Caki2 (cell line): ENCODE measurements around the gene POMT2. TPM values are rescaled to one million over a fixed set of nuclear protein-coding genes. Genes with fewer than 3 reads are reported as not detected.

Source experiments
- DNase-seq: peaks from one replicate; pipeline ENCODE4 v3.0.0-alpha.2; 2015; ENCODE audit warnings: low read depth
- in situ Hi-C: cut with HindIII; loops from 2 replicates; pipeline ENCODE4 v1.10.0; 2016; ENCODE audit warnings: low sequenced_read_pairs, low pct_unique_long_range_greater_than_20kb, mixed read lengths
- total RNA-seq: library from RNA; depleted of rRNA; stranded (reverse); fragments of >200 nt; shearing (Covaris generic); gene quantifications from 2 replicates; pipeline ENCODE4 v1.2.3, GENCODE V29; 2014; ENCODE audit warnings: low replicate concordance

Gene POMT2
- total RNA-seq, 1 experiment from 2014 or later, result 27.4 TPM

GRCh38 chr14:77258566-77258965 lies 62.1 kb downstream of the POMT2 start:
- DNase-seq, result no peak

GRCh38 chr14:77257700-77258099 lies 63.0 kb downstream of the POMT2 start:
- no peak for DNase-seq
- in situ Hi-C loops, result no loop called here

More at GRCh38 chr14:77258566-77258965, 62.1 kb downstream of the POMT2 start:
- in situ Hi-C loops, result no loop called here

- in situ Hi-C loops, result no loop called here
- no peak for DNase-seq
Measured at GRCh38 chr14:77256694-77257093, 64.0 kb downstream of the POMT2 start.

GRCh38 chr14:77253333-77254190 lies 67.1 kb downstream of the POMT2 start:
- in situ Hi-C loops, result no loop called here
- no peak for DNase-seq

GRCh38 chr14:77251870-77252269 lies 68.8 kb downstream of the POMT2 start:
- no peak for DNase-seq
- in situ Hi-C loops, result no loop called here

- DNase-seq, result no peak
- in situ Hi-C loops, result no loop called here
Measured at GRCh38 chr14:77250927-77251326, 69.8 kb downstream of the POMT2 start.

- DNase-seq, result no peak
- in situ Hi-C loops, result no loop called here
Measured at GRCh38 chr14:77249286-77249685, 71.4 kb downstream of the POMT2 start.

- no peak for DNase-seq
Measured at GRCh38 chr14:77248666-77249065, 72.0 kb downstream of the POMT2 start.

GRCh38 chr14:77246784-77247183 lies 73.9 kb downstream of the POMT2 start:
- in situ Hi-C loops, result no loop called here

More at GRCh38 chr14:77248666-77249065, 72.0 kb downstream of the POMT2 start:
- in situ Hi-C loops, result no loop called here

GRCh38 chr14:77245820-77246219 lies 74.9 kb downstream of the POMT2 start:
- no peak for DNase-seq
- in situ Hi-C loops, result no loop called here

More at GRCh38 chr14:77246784-77247183, 73.9 kb downstream of the POMT2 start:
- no peak for DNase-seq

- no peak for DNase-seq
- in situ Hi-C loops, result no loop called here
Measured at GRCh38 chr14:77243853-77244252, 76.8 kb downstream of the POMT2 start.

- in situ Hi-C loops, result no loop called here
- DNase-seq, result no peak
Measured at GRCh38 chr14:77242752-77243151, 77.9 kb downstream of the POMT2 start.

- no peak for DNase-seq
- in situ Hi-C loops, result no loop called here
Measured at GRCh38 chr14:77241955-77242354, 78.7 kb downstream of the POMT2 start.

GRCh38 chr14:77240336-77240915 lies 80.3 kb downstream of the POMT2 start:
- DNase-seq, result no peak
- in situ Hi-C loops, result no loop called here

- DNase-seq, result no peak
- in situ Hi-C loops, result no loop called here
Measured at GRCh38 chr14:77239412-77239811, 81.3 kb downstream of the POMT2 start.

GRCh38 chr14:77238996-77239395 lies 81.7 kb downstream of the POMT2 start:
- no peak for DNase-seq
- in situ Hi-C loops, result no loop called here

- in situ Hi-C loops, result no loop called here
- no peak for DNase-seq
Measured at GRCh38 chr14:77238356-77238755, 82.3 kb downstream of the POMT2 start.

- DNase-seq, result no peak
- in situ Hi-C loops, result no loop called here
Measured at GRCh38 chr14:77236814-77237213, 83.9 kb downstream of the POMT2 start.

- in situ Hi-C loops, result no loop called here
Measured at GRCh38 chr14:77231721-77232120, 89.0 kb downstream of the POMT2 start.

GRCh38 chr14:77230914-77231313 lies 89.8 kb downstream of the POMT2 start:
- in situ Hi-C loops, result no loop called here
- DNase-seq, result no peak

More at GRCh38 chr14:77231721-77232120, 89.0 kb downstream of the POMT2 start:
- no peak for DNase-seq
